GM19099 (cell line): ENCODE results near the gene ZDHHC24.

ENCODE experiments used
- POLR2A ChIP-seq: IDR thresholded peaks from 3 replicates; pipeline ENCODE4 v1.6.1; 2011; ENCODE audit warnings: low read depth; ENCODE audit not compliant: insufficient read length; ENCODE audit errors: extremely low read depth

Gene ZDHHC24

GRCh38 chr11:66568124-66568916 lies 22.5 kb upstream of the ZDHHC24 start, which contains the start of gene CTSF:
Gene CTSF, minus strand, starts transcription at chr11:66568606. Its CDS starts 120 bp downstream, at chr11:66568486.
- no peak for TF ChIP-seq POLR2A

DNA sequence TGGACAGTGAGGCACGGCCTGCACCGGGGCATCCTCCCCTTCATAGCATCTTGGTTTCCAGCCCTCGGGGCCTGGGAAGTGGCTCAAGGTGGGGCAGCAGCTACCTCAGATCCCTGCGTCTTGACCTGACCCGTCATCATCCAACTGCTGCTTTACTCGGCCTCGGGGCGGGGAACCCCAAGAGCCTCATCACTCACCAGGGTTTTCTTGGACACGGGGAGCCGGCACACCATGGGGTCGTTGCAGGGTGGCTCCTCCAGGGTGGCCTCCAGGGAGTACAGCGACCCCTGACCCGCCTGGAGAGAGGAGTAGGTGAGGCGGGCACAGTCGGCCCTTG lies 21.9 kb upstream of the ZDHHC24 start:
- TF ChIP-seq POLR2A: no peak

DNA sequence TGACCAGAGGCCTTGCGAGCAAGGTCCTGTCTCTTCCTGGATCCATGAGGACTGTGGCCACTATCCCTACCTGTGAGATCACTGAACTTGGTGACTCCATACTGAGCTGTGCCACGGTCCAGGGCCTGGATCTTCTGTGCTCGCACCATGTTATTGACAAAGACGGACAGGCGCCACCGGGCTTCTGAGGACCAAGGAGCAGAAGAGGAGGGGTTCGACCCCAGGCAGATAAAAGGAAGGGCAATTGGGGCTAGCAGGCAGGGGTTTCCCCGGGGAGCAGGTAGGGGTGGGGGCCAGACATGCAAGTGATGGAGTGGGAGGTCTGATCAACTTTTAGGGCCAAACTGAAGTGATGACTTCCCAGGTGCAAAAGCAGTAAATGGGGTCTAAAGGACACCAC lies 20.4 kb upstream of the ZDHHC24 start:
- no peak for TF ChIP-seq POLR2A

- TF ChIP-seq POLR2A: no peak
These were observed 19.1 kb upstream of the ZDHHC24 start for GRCh38 chr11:66564984-66565383.

DNA sequence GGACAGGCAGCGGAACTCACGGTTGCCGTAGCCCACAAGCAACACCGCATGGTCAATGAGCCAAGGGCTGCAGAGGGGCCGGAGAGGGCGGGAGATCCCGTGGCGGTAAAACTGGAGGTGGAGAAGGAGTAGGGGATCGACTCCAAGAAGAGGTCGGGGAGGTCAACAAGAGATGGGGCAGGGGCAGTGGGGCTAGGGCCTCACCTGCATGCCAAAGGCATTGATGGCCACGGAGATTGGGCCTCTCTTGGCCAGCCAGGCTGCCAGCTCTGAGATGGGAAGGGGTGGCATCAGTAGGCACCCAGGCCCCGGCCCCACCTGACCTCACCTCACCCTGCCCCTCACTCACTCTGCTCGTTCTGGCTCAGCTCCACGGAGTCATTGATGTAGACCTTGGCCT lies 18.7 kb upstream of the ZDHHC24 start:
- no peak for TF ChIP-seq POLR2A

GRCh38 chr11:66563832-66564231 lies 18.0 kb upstream of the ZDHHC24 start:
- TF ChIP-seq POLR2A: no peak

GRCh38 chr11:66562907-66563583 lies 17.2 kb upstream of the ZDHHC24 start:
- no peak for TF ChIP-seq POLR2A

DNA sequence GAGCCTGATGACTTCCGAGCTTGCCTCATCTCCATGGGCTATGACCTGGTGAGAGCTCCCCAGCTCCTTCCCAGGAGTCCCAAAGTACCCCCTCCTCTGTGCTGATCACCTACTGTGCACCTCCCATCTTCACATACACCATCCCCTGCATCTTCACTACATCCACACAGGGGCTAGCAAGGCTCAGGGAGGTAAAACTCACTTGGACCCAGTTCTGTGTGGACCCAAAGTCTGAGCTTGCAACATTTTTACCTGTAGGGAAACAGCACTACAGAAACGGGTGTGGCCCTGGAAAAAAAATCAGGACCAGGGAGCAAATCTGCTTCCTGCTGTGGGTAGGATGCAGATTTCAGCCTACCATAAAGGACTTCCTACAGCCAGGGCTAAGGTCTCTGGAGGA lies 16.4 kb upstream of the ZDHHC24 start:
- no peak for TF ChIP-seq POLR2A

DNA sequence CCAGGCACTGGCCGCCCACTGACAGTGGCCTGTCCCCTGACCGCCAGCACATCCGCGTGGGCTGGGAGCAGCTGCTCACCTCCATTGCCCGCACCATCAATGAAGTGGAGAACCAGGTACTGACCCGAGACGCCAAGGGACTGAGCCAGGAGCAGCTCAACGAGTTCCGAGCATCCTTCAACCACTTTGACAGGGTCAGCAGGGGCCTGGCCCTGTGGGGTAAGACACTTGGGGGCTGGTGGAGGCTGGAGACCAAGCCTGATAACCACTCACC lies 16.1 kb upstream of the ZDHHC24 start:
- no peak for TF ChIP-seq POLR2A

DNA sequence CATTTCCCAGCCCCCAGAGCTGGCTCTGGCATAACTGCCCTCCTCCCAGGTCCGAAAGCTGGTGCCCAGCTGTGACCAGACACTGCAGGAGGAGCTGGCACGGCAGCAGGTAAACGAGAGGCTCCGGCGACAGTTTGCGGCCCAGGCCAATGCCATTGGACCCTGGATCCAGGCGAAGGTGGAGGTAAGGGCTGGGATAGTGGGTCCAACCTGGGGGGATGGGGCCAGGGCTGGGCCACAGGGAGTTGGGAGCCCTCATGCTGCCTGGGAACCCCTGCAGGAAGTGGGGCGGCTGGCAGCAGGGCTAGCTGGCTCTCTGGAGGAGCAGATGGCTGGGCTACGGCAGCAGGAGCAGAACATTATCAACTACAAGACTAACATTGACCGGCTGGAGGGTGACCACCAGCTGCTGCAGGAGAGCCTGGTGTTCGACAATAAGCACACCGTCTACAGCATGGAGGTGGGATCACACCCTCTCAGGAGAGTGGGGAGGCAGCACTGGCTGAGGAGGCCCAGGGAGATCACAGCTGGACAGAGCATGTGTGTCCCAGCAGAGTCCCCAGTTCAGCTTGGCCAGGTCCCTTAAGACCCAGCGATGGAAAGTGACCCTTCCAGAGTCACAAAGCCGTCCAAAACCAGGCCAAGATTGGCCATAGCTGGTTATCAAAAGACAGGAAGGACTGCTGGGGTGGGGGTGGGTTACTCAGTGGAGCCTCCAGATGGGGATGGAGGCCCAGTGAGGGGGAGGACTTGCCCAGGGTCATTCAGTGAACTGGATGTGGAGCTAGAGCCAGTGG lies 15.5 kb upstream of the ZDHHC24 start:
- no peak for TF ChIP-seq POLR2A

- TF ChIP-seq POLR2A: no peak
These were observed 14.2 kb upstream of the ZDHHC24 start for GRCh38 chr11:66559866-66560676.

- TF ChIP-seq POLR2A: no peak
These were observed 13.5 kb upstream of the ZDHHC24 start for GRCh38 chr11:66559142-66559865.

DNA sequence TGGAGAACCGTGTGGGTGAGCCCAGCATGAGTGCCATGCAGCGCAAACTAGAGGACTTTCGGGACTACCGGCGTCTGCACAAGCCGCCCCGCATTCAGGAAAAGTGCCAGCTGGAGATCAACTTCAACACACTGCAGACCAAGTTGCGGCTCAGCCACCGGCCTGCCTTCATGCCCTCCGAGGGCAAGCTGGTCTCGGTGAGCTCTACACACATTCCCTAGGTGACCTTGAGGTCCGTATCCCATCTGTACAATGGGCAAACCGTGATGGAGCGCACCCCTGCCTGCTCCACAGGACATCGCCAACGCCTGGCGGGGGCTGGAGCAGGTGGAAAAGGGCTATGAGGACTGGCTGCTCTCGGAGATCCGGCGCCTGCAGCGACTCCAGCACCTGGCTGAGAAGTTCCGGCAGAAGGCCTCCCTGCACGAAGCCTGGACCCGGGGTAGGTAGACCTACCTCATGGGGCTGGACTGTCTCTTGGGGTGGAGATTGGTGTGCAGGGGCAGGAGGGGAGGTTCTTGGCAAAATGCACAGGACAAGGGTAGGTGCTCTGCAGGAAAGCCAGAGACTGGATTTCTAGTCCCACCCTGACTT lies 12.0 kb upstream of the ZDHHC24 start:
- TF ChIP-seq POLR2A: no peak

GRCh38 chr11:66556086-66556485 lies 10.2 kb upstream of the ZDHHC24 start:
- no peak for TF ChIP-seq POLR2A
